ENCODE data around the gene PPP2R3C.

The PPP2R3C gene

DNA sequence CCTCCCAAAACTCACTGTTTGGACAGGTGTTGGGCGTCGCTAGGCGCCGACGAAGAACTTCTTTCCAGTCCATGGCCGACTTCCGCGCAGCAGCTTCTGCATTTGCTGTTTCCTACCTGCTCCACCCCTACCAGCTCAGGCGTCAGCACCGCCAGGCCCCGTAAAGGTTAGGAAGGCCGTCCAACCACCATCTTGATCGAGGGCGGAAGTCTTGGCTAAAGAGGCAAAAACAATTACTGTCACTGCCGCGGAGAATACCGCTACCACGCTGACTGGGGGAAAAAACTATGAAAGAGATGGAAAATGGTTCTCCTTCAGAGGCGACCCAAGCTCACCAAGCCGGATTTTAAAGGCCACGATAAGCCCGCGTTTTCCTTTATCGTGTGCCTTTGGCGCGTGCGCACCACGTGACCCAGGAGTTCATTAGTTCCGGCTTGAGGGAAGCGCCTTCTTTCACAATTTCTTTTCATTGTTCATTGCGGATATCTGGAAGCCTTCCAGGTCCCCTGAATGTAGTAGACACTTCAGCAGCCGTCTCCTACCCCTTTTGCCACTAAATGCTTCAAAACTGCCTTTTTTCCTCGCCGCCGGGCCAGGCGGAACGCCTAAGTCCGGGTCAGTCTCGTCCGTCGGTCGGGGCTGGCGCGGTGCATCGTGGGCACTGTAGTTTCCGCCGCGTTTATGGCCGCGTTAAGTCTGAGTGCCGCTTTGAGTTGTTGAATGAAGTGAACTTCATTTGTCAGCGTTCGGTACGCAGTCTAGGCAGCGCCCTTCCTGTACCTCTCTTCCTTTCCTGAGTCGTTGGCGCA is at the start of gene PPP2R3C, which contains the start of gene PRORP:
TSS of gene PPP2R3C (minus strand) at position 104 of the 809 bp plus-strand sequence. CDS start at position 73, 31 bp downstream.
TSS of gene PRORP (plus strand) at position 666 of the 809 bp plus-strand sequence. CDS start 694 bp downstream, outside the sequence.
- TF ChIP-seq, protein P1, sequence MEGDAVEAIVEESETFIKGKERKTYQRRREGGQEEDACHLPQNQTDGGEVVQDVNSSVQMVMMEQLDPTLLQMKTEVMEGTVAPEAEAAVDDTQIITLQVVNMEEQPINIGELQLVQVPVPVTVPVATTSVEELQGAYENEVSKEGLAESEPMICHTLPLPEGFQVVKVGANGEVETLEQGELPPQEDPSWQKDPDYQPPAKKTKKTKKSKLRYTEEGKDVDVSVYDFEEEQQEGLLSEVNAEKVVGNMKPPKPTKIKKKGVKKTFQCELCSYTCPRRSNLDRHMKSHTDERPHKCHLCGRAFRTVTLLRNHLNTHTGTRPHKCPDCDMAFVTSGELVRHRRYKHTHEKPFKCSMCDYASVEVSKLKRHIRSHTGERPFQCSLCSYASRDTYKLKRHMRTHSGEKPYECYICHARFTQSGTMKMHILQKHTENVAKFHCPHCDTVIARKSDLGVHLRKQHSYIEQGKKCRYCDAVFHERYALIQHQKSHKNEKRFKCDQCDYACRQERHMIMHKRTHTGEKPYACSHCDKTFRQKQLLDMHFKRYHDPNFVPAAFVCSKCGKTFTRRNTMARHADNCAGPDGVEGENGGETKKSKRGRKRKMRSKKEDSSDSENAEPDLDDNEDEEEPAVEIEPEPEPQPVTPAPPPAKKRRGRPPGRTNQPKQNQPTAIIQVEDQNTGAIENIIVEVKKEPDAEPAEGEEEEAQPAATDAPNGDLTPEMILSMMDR (IDR thresholded peaks at IDR 0.05): no peak
- no peak for TF ChIP-seq ZFX (IDR thresholded peaks at IDR 0.05; ENCODE audit: borderline replicate concordance)
- peak within 1 kb of the TSS; percentile 98 for H3K27ac ChIP-seq

DNA sequence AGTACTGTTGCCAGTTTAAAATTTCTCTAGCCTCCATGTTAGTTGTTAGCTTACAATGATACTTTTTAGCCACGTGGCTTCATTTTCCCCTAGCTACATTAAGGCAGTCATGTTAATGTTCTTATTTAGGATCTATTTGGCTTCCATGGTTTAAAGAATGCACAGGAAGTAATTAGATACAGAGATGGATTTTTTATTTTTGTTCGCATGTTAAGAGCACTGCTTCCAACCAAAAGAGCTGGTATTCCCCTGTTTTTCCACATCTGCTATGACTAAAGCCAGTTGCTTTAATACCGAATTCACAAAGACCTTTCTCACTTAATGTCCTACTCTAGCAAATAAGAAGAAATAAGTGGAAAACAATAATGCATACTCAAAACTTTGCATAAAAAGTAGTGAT is 45.7 kb upstream of the PPP2R3C start:
- TF ChIP-seq, protein P1 (IDR thresholded peaks at IDR 0.05): no peak
- no peak for TF ChIP-seq ZFX (IDR thresholded peaks at IDR 0.05; ENCODE audit: borderline replicate concordance)
- no peak overlapping the region for H3K27ac ChIP-seq

DNA sequence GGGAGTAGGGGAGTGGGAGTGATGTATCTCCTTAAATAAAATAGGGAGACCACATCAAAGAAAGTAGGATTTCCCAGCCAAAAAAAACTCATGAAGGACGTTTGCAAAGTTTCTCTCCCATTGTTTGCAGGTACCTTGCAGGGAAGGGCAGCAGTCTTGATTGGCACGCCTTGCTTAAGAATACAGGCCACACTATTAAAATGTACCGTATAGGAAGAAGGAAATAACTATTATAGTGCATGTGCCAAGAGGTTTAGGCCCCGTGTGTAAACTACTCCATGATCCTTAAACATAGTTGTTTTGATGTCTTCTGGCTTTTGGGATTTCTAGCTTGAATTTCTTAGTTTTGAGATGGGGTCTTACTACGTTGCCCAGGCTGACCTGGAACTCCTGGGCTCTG is 43.1 kb upstream of the PPP2R3C start:
- no peak overlapping the region for H3K27ac ChIP-seq
- TF ChIP-seq, protein P1 (IDR thresholded peaks at IDR 0.05): no peak
- TF ChIP-seq ZFX (IDR thresholded peaks at IDR 0.05; ENCODE audit: borderline replicate concordance): no peak

DNA sequence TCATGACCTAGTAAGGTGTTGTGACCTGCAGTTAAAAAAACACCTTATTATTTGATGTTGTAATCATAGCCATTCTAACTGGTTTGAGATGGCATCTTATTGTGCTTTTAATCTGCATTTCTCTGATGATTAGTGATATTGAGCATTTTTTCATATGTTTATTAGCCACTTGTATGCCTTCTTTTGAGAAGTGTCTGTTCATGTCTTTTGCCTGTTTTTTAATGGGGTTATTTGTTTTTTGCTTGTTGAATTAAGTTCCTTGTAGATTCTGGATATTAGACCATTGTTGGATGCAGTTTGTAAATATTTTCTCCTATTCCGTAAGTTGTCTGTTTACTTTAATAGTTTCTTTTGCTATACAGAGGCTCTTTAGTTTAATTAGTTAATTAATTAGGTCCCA is 41.6 kb upstream of the PPP2R3C start:
- no peak overlapping the region for H3K27ac ChIP-seq
- TF ChIP-seq, protein P1 (IDR thresholded peaks at IDR 0.05): no peak
- no peak for TF ChIP-seq ZFX (IDR thresholded peaks at IDR 0.05; ENCODE audit: borderline replicate concordance)

DNA sequence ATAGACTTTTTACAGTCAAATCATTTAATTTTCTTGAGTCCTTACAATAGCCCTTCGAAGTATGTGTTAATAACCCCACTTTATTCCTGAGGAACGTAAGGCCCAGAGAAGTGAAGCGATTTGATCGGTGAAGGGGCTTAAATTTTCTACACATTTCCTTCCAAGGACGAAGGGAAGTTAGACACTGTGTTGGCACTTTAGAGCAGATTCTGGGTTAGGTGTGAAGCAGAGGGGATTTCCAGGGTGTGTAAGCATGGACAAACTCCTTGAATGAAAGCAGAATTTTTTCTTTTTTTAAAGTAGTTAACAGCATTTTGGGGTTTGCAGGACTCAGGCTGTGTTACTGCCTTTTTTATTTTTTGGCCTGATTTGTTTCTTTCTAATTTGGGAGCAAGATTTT is 39.4 kb upstream of the PPP2R3C start:
- H3K27ac ChIP-seq: no peak overlapping the region
- TF ChIP-seq ZFX (IDR thresholded peaks at IDR 0.05; ENCODE audit: borderline replicate concordance): no peak
- TF ChIP-seq, protein P1 (IDR thresholded peaks at IDR 0.05): no peak

DNA sequence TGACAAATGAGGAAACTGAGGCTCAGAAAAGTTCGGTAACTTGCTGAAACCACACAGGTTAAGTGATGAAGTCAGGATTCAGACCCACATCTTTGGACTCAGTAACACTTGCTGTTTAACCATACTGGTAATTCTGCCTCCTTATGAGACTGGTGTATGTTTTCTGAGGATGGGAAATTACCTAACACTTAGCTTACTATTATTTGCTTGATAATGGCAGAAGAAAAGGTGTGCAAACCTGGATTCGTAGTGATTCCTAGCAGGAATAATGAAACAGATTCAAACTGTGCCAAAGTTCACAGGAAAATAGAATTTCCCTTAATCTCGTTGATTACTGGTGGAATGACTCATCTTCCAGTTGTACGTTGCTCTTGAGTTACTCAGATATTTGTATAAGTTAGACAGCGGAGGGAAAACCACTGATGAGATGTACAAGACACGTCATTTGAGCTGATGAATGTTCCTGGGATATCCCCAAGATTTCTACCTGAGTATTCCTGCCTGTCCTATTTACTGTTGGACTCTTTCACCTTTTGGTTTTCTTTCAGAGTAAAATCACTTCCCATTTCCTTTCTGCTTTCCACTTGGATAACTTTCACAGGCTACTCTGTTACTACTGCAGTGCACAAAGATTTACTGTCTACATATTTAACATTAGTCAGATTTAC is 38.1 kb upstream of the PPP2R3C start:
- no peak overlapping the region for H3K27ac ChIP-seq
- no peak for TF ChIP-seq ZFX (IDR thresholded peaks at IDR 0.05; ENCODE audit: borderline replicate concordance)
- TF ChIP-seq, protein P1 (IDR thresholded peaks at IDR 0.05): no peak
